GM10266 (cell line): ENCODE results near the gene DUSP22.
"Not testable (repeated sequence)": the region's sequence is repeated elsewhere in the genome, so short reads cannot be mapped to it uniquely, and the experiment has no call there.

Experiments
- DNase-seq: peaks from one replicate; pipeline ENCODE4 v3.0.0; 2012; ENCODE audit errors: extremely low spot score
- CTCF ChIP-seq: IDR thresholded peaks from 2 replicates; pipeline ENCODE4 v1.5.1; 2012; ENCODE audit warnings: mild to moderate bottlenecking, low read depth; ENCODE audit not compliant: control insufficient read depth, insufficient read depth; ENCODE audit errors: missing control alignments

The DUSP22 gene

GRCh38 chr6:291697-292505 is at the start of gene DUSP22:
TSS of gene DUSP22 (plus strand) at chr6:292487. CDS start at chr6:292540, 53 bp downstream.
- no peak for TF ChIP-seq CTCF
- peak; percentile 98 for DNase-seq

- TF ChIP-seq CTCF = no peak
- DNase-seq = no peak
These were observed 45.9 kb upstream of the DUSP22 start for GRCh38 chr6:246352-246751.

- no peak for TF ChIP-seq CTCF
- DNase-seq = no peak
These were observed 44.9 kb upstream of the DUSP22 start for GRCh38 chr6:247351-247750.

GRCh38 chr6:248046-248445 is 44.2 kb upstream of the DUSP22 start:
- DNase-seq = not testable (repeated sequence)

GRCh38 chr6:250676-251075 is 41.6 kb upstream of the DUSP22 start:
- no peak for TF ChIP-seq CTCF
- no peak for DNase-seq

GRCh38 chr6:251920-252319 is 40.4 kb upstream of the DUSP22 start:
- DNase-seq = no peak
- TF ChIP-seq CTCF = no peak

GRCh38 chr6:252775-253535 is 39.3 kb upstream of the DUSP22 start:
- DNase-seq = no peak
- TF ChIP-seq CTCF = no peak

- no peak for DNase-seq
- no peak for TF ChIP-seq CTCF
These were observed 38.3 kb upstream of the DUSP22 start for GRCh38 chr6:254016-254415.
